Measurements from ENCODE around the gene PRKCB.
"Not testable (repeated sequence)": the region's sequence is repeated elsewhere in the genome, so short reads cannot be mapped to it uniquely, and the experiment has no call there.

Gene PRKCB

GRCh38 chr16:24101431-24101830 is 265.6 kb downstream of the PRKCB start:
- Mint-ChIP-seq H3K4me3 (no peak overlapping the region), H3K36me3 (ENCODE audit: low read depth) (peaks cover 75% of the 10 kb centered on the region), H3K9me3 (no peaks in the 10 kb centered on the region), H3K27ac (peak overlapping the region; percentile 72), H3K4me1 (ENCODE audit: low read depth) (peaks cover 14% of the 10 kb centered on the region), H3K27me3 (no peaks in the 10 kb centered on the region)
- no peak for DNase-seq

DNA sequence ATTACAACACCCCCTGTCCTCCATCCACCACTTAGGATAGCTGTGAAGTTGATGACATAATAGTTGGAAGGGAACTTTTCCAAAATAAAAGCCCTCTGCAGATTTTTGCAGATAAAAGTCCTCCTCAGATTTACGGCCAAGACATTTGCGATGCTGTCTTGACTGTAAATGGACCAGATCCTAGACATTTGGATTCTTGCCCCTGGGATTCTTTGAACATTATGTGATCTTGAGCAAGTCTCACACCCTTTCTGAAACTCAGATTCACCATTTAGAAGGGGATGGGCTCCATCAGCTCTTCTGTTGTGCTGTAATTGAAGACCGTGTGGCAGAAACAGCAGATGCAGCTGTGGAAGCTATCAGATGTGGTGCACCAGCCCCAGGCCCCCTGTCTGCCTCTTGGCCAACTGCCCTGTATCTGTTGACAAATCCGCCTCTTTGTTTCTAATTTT is 266.5 kb downstream of the PRKCB start:
- Mint-ChIP-seq H3K27ac (peak overlapping the region; percentile 29), H3K9me3 (no peaks in the 10 kb centered on the region), H3K27me3 (no peaks in the 10 kb centered on the region), H3K4me3 (no peak overlapping the region), H3K4me1 (ENCODE audit: low read depth) (peaks cover 14% of the 10 kb centered on the region), H3K36me3 (ENCODE audit: low read depth) (peaks cover 74% of the 10 kb centered on the region)
- no peak for DNase-seq

- H3K27ac Mint-ChIP-seq; H3K9me3 Mint-ChIP-seq; H3K27me3 Mint-ChIP-seq; H3K4me3 Mint-ChIP-seq; H3K4me1 Mint-ChIP-seq (ENCODE audit: low read depth); DNase-seq: not testable (repeated sequence)
- peaks cover 51% of the 10 kb centered on the region for H3K36me3 Mint-ChIP-seq (ENCODE audit: low read depth)
These were observed 269.7 kb downstream of the PRKCB start for GRCh38 chr16:24105471-24105870.

DNA sequence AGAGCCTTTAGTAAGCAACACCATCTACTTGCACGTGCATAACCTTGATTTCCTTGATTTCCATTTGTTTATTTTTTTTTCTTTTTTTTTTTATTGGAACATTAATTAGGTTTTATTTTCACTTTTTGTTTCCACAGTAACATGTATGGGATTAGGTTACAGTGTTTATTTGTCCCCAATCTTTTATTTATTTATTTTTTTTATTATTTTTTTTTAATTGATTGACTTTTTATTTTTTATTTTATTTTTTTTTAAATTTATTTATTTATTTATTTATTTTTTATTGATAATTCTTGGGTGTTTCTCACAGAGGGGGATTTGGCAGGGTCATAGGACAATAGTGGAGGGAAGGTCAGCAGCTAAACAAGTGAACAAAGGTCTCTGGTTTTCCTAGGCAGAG is 272.3 kb downstream of the PRKCB start:
- not testable (repeated sequence) for H3K27ac Mint-ChIP-seq; H3K9me3 Mint-ChIP-seq; H3K4me3 Mint-ChIP-seq; H3K4me1 Mint-ChIP-seq (ENCODE audit: low read depth); H3K27me3 Mint-ChIP-seq; DNase-seq
- peaks cover 50% of the 10 kb centered on the region for H3K36me3 Mint-ChIP-seq (ENCODE audit: low read depth)

- no peak overlapping the region for H3K4me3 Mint-ChIP-seq
- H3K36me3 Mint-ChIP-seq (ENCODE audit: low read depth): peaks cover 56% of the 10 kb centered on the region
- no peak for DNase-seq
- H3K27ac Mint-ChIP-seq: no peak overlapping the region
- H3K27me3 Mint-ChIP-seq: no peaks in the 10 kb centered on the region
- H3K9me3 Mint-ChIP-seq: no peaks in the 10 kb centered on the region
- H3K4me1 Mint-ChIP-seq (ENCODE audit: low read depth): no peaks in the 10 kb centered on the region
These were observed 276.0 kb downstream of the PRKCB start for GRCh38 chr16:24111724-24112302.

DNA sequence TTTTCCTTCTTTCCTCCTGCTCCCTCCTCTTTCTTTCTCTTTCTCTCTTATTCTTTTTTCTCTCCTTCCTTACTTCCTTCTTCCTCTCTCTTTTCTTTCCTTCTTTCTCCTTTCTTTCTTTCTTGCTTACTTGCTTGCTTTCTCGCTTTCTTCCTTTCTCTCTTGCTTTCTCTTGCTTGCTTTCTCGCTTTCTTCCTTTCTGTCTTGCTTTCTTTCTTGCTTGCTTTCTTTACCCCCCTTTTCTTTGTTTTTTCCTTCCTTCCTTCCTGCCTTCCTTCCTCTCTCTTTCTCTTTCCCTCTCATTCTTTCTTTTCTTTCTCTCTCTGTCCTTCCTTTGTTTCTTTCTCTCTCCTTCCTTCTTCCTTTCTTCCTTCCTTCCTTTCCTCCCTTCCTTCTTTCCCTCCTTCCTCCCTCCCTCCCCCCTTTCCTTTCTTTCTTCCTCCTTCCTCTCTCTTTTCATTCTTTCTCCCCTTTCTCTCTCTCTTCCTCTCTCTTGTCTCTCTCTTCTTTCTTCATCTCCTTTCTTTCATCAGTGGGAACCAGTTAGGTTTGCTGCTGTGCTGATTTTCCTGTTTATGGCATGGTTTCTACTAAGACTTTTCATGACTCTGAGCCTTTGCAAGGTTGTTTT is 277.4 kb downstream of the PRKCB start:
- peaks cover 54% of the 10 kb centered on the region for H3K36me3 Mint-ChIP-seq (ENCODE audit: low read depth)
- no peak overlapping the region for H3K27ac Mint-ChIP-seq

DNA sequence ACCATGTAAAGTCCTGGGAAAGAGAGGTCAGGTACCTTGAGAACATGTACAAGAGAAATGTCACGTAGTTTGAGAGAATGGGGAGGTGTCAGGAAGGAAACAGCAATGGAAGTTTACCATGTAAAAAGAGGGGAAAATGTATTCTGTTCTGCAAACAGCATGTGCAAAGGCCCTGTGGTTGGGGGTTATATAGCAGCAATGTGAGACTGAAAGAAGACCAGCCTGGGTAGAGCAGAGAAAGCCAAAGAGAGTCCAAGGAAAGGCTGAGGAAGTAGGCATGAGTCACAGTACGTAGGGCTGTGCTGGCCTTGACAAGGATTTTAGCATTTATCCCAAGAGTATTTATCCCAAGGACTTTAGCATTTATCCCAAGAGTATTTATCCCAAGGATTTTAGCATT is 279.1 kb downstream of the PRKCB start:
- H3K4me1 Mint-ChIP-seq (ENCODE audit: low read depth): no peaks in the 10 kb centered on the region
- DNase-seq: no peak
- H3K9me3 Mint-ChIP-seq: no peaks in the 10 kb centered on the region
- H3K27me3 Mint-ChIP-seq: no peaks in the 10 kb centered on the region
- H3K36me3 Mint-ChIP-seq (ENCODE audit: low read depth): peaks cover 67% of the 10 kb centered on the region
- no peak overlapping the region for H3K27ac Mint-ChIP-seq
- no peak overlapping the region for H3K4me3 Mint-ChIP-seq

More for the DNA sequence above, 277.4 kb downstream of the PRKCB start:
- no peak overlapping the region for H3K4me3 Mint-ChIP-seq
- no peaks in the 10 kb centered on the region for H3K4me1 Mint-ChIP-seq (ENCODE audit: low read depth)
- H3K27me3 Mint-ChIP-seq: no peaks in the 10 kb centered on the region
- DNase-seq: no peak
- H3K9me3 Mint-ChIP-seq: no peaks in the 10 kb centered on the region

DNA sequence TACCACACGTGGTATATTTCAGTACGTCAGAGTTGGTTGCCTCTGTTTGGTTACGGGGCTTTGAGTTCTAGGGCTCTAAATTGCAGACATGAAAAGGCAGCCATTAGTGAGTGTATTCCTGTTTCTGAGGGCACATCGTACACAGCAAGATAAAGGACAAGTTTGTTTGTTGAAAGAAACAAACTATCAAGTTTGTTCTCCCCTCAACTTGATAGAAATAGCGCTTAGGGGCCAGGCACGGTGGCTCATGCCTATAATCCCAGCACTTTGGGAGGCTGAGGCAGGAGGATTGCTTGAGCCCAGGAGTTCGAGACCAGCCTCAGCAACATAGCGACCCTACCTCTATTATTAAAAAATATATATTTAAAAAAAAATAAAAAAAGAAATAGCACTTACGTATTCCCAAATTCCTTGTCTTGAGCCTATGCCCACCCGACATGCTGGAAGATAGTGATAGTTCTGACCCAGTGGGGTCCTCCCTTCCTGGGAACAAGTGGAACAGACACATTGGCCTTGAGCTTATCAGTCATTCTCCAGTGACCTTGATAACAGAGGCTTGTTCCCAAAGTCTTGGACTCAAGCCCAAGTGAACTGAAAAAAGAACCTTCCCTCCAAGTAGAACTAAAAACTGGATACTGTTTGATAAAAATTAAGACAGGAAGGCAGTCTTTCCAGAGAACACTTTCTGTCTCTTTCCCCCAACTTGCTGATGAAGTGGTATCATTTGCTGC is 280.4 kb downstream of the PRKCB start:
- H3K4me1 Mint-ChIP-seq (ENCODE audit: low read depth): no peaks in the 10 kb centered on the region
- no peaks in the 10 kb centered on the region for H3K9me3 Mint-ChIP-seq
- no peak overlapping the region for H3K27ac Mint-ChIP-seq
- peaks cover 72% of the 10 kb centered on the region for H3K36me3 Mint-ChIP-seq (ENCODE audit: low read depth)
- H3K4me3 Mint-ChIP-seq: no peak overlapping the region
- DNase-seq: no peak
- no peaks in the 10 kb centered on the region for H3K27me3 Mint-ChIP-seq

GRCh38 chr16:24116989-24117388 is 281.2 kb downstream of the PRKCB start:
- H3K36me3 Mint-ChIP-seq (ENCODE audit: low read depth): peaks cover 68% of the 10 kb centered on the region
- no peak overlapping the region for H3K4me3 Mint-ChIP-seq
- H3K27ac Mint-ChIP-seq: no peak overlapping the region
- no peaks in the 10 kb centered on the region for H3K9me3 Mint-ChIP-seq
- no peaks in the 10 kb centered on the region for H3K4me1 Mint-ChIP-seq (ENCODE audit: low read depth)
- no peaks in the 10 kb centered on the region for H3K27me3 Mint-ChIP-seq
- DNase-seq: no peak

GRCh38 chr16:24117680-24118079 is 281.9 kb downstream of the PRKCB start:
- DNase-seq: no peak
- Mint-ChIP-seq H3K4me3 (no peak overlapping the region), H3K27me3 (no peaks in the 10 kb centered on the region), H3K27ac (no peak overlapping the region), H3K4me1 (ENCODE audit: low read depth) (no peaks in the 10 kb centered on the region), H3K9me3 (no peaks in the 10 kb centered on the region), H3K36me3 (ENCODE audit: low read depth) (peaks cover 72% of the 10 kb centered on the region)

DNA sequence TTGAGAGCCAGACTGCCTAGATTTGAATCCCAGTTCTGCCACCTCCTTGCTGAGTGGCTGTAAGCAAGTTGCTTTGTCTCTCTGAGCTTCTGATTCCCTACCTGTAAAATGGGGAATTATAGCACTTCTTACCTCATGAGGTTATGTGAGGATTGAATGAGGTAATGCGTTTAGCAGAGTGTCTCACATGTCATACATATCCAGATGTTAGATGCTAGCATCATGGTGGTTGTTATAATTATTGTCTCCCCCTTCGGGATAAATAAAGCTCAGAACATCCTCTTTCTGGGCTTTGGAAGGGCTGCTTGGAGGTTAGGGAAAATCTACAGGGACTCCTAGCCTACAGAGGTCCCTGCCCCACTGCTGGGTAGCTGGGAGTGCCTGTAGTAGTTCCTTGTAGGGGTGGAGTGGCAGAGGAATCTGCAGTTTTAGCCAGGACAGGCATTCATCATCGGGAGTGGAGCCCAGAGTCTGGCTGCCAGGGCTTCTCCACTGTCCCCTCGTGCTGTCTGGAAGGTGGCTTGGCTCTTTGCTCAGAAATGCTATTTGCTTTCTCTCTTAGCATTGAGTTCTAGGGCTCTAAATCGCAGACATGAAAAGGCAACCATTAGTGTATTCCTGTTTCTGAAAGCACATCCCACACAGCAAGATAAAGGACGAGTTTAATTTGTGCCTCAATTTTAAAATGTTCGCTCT is 282.5 kb downstream of the PRKCB start:
- Mint-ChIP-seq H3K36me3 (ENCODE audit: low read depth) (peaks cover 72% of the 10 kb centered on the region), H3K27ac (peak overlapping the region; percentile 35), H3K27me3 (no peaks in the 10 kb centered on the region), H3K4me3 (no peak overlapping the region), H3K4me1 (ENCODE audit: low read depth) (no peaks in the 10 kb centered on the region), H3K9me3 (no peaks in the 10 kb centered on the region)
- DNase-seq: no peak

DNA sequence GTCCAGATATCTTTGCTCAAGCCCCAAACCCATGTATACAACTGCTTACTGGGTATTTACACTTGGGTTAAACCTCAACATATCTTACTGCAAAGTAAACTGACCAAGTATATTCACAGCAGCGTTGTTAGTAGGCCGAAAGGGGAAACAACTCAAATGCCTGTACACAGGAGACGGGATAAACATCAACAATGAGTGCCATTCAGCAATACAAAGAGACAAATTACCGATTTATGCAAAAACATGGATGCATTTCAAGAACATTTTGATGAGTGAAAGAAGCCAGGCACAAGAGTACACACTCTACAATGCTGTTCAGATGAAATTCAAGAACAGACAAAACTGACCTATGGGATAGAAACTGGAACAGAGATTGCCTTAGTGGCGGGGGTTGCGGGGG is 284.0 kb downstream of the PRKCB start:
- no peak for DNase-seq
- H3K27ac Mint-ChIP-seq: no peak overlapping the region
- H3K36me3 Mint-ChIP-seq (ENCODE audit: low read depth): peaks cover 73% of the 10 kb centered on the region
- H3K4me1 Mint-ChIP-seq (ENCODE audit: low read depth): no peaks in the 10 kb centered on the region
- H3K9me3 Mint-ChIP-seq: no peaks in the 10 kb centered on the region
- H3K4me3 Mint-ChIP-seq: no peak overlapping the region
- H3K27me3 Mint-ChIP-seq: no peaks in the 10 kb centered on the region

DNA sequence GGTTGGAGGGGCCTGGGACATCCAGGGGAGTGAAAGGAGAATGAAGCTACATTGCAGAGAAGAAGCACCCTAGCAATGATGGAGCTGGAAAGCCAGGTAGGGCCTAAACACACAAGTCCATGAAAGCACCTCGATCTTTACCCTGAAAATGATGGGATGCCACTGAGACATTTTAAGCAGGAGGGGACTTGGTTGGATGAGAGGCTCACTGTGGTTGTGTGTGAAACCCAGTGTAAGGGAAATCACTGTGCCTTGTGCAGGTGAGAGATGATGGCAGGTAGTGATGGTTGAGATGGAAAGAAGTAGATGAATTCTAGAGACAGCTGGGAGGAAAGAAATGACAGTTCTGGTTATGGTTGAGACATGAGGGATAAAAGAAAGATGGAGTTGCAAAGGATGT is 287.5 kb downstream of the PRKCB start:
- no peak overlapping the region for H3K4me3 Mint-ChIP-seq
- H3K4me1 Mint-ChIP-seq (ENCODE audit: low read depth): no peaks in the 10 kb centered on the region
- no peak for DNase-seq
- H3K9me3 Mint-ChIP-seq: no peaks in the 10 kb centered on the region
- H3K36me3 Mint-ChIP-seq (ENCODE audit: low read depth): peaks cover 83% of the 10 kb centered on the region
- peak overlapping the region; percentile 44 for H3K27ac Mint-ChIP-seq
- no peaks in the 10 kb centered on the region for H3K27me3 Mint-ChIP-seq

- H3K27me3 Mint-ChIP-seq: no peaks in the 10 kb centered on the region
- H3K27ac Mint-ChIP-seq: no peak overlapping the region
- no peaks in the 10 kb centered on the region for H3K4me1 Mint-ChIP-seq (ENCODE audit: low read depth)
- no peaks in the 10 kb centered on the region for H3K9me3 Mint-ChIP-seq
- H3K36me3 Mint-ChIP-seq (ENCODE audit: low read depth): peaks cover 77% of the 10 kb centered on the region
- no peak overlapping the region for H3K4me3 Mint-ChIP-seq
- no peak for DNase-seq
These were observed 288.5 kb downstream of the PRKCB start for GRCh38 chr16:24124291-24124690.

GRCh38 chr16:24125214-24125613 is 289.4 kb downstream of the PRKCB start:
- Mint-ChIP-seq H3K36me3 (ENCODE audit: low read depth) (peaks cover 73% of the 10 kb centered on the region), H3K27me3 (no peaks in the 10 kb centered on the region), H3K4me1 (ENCODE audit: low read depth) (no peaks in the 10 kb centered on the region), H3K4me3 (no peak overlapping the region), H3K27ac (no peak overlapping the region), H3K9me3 (no peaks in the 10 kb centered on the region)
- DNase-seq: no peak
